HG03354 (cell line): ENCODE results near the gene HDDC3.
"Not testable (repeated sequence)": the region's sequence is repeated elsewhere in the genome, so short reads cannot be mapped to it uniquely, and the experiment has no call there.

Experiments
- ATAC-seq: cut with Tn5 transposase; IDR thresholded peaks from one replicate; pipeline ENCODE4 v1.9.1; 2021; ENCODE audit warnings: mild to moderate bottlenecking; ENCODE audit not compliant: unreplicated experiment, poor library complexity, severe bottlenecking

Gene HDDC3

DNA sequence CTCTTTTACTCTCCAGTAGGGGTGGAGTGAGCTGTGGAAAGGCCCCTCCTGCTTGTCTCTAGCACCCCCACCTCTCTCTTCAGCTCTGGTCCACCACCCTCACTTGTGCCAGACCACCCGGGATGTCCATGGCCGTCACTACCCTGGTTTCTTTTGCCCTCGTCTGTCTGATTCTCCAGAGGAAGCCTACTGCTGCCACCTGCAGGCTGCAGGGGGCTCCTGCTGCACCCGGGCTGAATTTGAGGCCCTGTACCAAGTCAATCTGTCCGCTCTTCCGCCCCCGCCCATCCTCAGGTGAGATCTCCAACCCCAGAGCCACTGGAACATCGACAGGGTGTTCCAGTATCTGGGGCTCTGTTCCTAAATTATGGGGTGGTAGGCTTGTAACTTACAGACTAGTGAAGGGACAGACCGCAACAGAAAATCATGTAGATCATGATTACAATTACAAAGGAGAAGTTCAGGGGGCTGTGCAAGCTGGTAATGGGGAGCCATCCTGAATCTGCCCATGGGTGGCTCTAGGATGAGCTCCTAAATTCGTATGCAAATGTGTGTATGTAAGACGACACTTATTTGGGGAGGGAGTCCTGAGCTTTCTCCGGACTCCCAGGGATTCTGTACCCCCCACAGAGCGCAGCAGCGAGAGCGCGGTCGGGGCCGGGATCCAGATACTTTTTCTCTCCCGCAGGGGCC, 2.1 kb upstream of the HDDC3 start:
- peak; percentile 45 for ATAC-seq

DNA sequence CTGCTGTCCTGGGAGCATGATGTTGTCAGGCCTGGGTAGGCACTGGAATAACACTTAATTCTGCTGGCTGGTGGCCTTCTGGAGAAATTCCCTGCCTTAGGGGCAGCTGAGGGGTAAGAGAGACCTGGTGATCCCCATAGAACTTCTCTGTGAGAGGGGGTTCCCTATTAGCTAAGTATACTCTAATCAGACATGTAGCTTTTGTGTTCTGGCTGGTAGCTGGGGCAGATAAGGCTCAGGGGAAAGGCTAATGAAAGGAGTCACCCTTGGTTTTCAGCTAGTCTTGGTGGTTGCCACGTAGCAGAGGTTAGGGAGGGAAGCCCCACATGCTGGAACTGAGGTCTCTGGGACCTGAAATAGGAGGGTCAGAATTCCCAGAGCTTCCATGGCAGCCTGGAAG, 952 bp upstream of the HDDC3 start:
- ATAC-seq, result no peak

DNA sequence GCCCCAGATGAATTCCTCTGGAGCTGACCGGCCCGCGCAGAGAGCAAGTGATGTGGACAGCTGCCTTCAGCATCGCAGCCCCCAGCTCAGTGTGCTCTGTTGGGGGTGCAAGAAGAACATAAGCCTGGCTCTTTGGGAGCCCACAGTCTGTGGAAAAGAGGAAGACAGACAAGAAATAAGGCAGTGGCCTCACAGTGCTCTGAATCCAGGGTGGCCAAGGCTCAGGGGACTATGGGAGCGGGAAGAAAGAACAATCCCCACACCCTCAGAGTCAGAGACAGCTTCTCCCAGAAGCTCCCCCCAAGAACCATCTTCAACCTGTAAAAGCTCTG, 277 bp upstream of the HDDC3 start:
- no peak for ATAC-seq

DNA sequence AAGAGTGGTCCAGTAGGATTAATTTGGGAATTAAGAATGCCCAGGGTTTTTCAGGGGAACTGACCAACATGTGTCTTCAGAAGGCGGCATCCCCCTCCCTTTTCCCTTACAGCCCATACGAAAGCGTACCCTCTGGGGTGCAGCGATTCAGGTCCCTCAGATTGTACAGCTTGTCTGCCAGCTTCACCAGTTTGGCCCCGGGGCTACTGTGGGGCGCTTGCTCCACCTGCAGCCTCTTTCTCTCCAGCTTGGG, 848 bp downstream of the HDDC3 start:
- ATAC-seq, result no peak

GRCh38 chr15:90930861-90931574, 1.3 kb downstream of the HDDC3 start:
- no peak for ATAC-seq

- ATAC-seq, result no peak
These were observed 2.9 kb downstream of the HDDC3 start for GRCh38 chr15:90929246-90930019.

DNA sequence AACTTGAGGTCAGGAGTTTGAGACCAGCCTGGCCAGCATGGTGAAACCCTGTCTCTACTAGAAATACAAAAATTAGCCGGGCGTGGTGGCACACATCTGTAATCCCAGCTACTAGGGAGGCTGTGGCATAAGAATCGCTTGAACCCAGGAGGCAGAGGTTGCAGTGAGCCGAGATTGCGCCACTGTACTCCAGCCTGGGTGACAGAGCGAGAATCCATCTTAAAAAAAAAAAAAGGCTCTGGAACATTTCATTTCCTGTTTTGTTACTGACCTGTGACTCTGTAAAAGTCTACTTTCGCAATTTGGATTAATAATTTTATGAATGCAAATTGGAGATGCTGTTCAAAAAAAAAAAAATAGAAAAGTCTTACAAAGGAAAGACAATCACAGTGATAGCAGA, 4.2 kb downstream of the HDDC3 start:
- not testable (repeated sequence) for ATAC-seq

- ATAC-seq, result not testable (repeated sequence)
These were observed 5.6 kb downstream of the HDDC3 start for GRCh38 chr15:90926766-90927165.

GRCh38 chr15:90924375-90924774, 8.0 kb downstream of the HDDC3 start:
- ATAC-seq, result peak; percentile 63

GRCh38 chr15:90922712-90923322, 9.5 kb downstream of the HDDC3 start:
- peak; percentile 83 for ATAC-seq

- ATAC-seq, result no peak
These were observed 10.5 kb downstream of the HDDC3 start for GRCh38 chr15:90921887-90922286.

- no peak for ATAC-seq
These were observed 13.5 kb downstream of the HDDC3 start for GRCh38 chr15:90918835-90919234.

DNA sequence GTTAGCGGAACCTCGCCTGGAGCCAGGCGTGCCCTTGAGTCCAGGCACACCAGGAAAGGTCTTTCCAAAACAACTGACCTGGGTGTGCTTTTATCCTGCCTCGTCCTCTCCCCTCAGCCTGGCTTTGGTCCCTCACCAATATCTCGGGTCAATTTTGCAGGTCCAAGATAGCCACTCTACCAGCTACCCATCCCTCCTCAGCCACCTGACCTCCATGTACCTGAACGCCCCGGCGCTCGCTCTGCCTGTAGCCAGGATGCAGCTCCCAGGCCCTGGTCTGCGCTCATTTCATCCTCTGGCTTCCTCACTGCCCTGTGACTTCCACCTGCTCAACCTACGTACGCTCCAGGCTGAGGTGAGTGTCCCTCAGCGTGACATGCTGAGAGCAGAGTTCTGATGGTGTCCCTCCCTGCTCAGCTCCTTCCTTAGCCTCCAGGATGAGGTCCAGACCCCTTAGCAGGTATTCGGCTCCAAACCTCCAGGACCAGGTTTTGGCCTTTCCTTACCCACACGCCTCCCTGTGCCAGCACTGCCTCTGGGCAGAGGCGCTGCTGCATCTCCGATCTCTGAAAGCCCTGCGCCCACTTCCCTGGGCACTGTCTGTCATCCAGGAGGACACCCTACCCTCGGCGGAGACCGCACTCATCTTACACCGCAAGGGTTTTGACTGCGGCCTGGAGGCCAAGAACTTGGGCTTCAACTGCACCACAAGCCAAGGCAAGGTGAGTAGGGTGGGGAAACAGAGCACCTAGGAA, 14.1 kb downstream of the HDDC3 start:
- ATAC-seq, result no peak

- ATAC-seq, result no peak
These were observed 14.8 kb downstream of the HDDC3 start for GRCh38 chr15:90917569-90917968.

DNA sequence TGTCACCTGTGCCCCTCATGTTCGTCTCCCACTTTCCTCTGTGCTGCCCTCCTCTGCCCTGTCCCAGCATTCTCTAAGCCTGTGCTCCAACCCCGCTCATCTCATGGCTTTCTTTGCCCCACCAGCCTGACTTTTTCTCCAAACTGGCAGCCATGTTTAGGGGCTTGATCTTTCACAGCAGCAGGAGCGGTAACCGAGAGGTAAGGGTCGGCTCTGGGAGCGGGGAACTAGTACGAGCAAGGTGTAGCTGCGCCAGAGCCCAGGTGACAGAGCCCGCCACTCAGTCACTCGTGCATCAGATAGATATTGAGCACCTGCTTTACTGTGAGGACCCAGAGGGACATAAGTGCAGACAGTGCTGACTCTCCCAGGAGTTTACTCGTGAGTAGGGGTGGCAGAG, 15.9 kb downstream of the HDDC3 start:
- no peak for ATAC-seq

DNA sequence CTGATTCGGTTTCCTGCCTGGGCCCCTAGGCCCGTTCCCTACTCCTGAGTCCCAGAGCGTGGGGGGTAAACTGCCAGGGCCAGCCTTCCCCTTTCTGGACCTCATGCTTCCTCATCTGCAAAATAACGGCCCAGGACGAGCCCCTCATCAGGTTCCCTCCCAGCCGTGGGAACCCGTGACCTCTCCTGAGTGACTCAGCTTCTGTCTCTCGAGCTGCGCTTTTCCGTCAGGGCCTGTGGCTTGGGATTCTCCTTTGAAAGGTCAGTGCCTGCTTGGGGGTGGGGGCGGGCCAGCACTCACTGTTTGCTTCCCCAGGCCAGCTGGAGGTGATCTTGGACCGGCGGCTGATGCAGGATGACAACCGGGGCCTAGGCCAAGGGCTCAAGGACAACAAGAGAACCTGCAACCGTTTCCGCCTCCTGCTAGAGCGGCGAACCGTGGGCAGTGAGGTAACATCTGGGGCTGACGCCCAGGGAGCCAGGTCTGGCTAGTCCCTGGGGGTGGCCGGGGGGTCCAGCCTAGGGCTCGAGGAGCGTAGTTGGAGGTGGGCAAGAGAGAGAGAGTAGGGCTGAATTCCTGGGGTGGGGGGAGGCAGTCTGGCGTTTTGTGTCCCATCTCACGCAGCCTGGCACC, 16.4 kb downstream of the HDDC3 start:
- no peak for ATAC-seq

GRCh38 chr15:90915216-90915807, 17.0 kb downstream of the HDDC3 start:
- no peak for ATAC-seq

- ATAC-seq, result no peak
These were observed 17.9 kb downstream of the HDDC3 start for GRCh38 chr15:90914305-90915080.
